Lung microvascular endothelial cell (primary cell): ENCODE data around the gene TRMT44. TPM values are rescaled to one million over a fixed set of nuclear protein-coding genes. Genes with fewer than 3 reads are reported as not detected.

Experiments
- DNase-seq, 2 donors: peaks; one replicate each; pipeline versions ENCODE4 v3.0.0 to v3.0.0-alpha.2; 2010; ENCODE audit warnings: low read depth in 2 of 2
- total RNA-seq: library from RNA; depleted of rRNA; stranded (reverse); fragments of >200 nt; gene quantifications from 2 replicates; pipeline ENCODE4 v1.2.1, GENCODE V29; 2014

TRMT44 gene, protein sequence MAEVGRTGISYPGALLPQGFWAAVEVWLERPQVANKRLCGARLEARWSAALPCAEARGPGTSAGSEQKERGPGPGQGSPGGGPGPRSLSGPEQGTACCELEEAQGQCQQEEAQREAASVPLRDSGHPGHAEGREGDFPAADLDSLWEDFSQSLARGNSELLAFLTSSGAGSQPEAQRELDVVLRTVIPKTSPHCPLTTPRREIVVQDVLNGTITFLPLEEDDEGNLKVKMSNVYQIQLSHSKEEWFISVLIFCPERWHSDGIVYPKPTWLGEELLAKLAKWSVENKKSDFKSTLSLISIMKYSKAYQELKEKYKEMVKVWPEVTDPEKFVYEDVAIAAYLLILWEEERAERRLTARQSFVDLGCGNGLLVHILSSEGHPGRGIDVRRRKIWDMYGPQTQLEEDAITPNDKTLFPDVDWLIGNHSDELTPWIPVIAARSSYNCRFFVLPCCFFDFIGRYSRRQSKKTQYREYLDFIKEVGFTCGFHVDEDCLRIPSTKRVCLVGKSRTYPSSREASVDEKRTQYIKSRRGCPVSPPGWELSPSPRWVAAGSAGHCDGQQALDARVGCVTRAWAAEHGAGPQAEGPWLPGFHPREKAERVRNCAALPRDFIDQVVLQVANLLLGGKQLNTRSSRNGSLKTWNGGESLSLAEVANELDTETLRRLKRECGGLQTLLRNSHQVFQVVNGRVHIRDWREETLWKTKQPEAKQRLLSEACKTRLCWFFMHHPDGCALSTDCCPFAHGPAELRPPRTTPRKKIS
- total RNA-seq: 6.3 and 9.9 TPM in 2 replicates

GRCh38 chr4:8440492-8441311, at the start of gene TRMT44, which contains the start of gene ACOX3:
TSS of gene TRMT44 (plus strand) at chr4:8440777. CDS start at chr4:8440823, 46 bp downstream.
TSS of gene ACOX3 (minus strand) at chr4:8440723. CDS start at chr4:8416521, 24,202 bp downstream.
- peak; percentile 92 to 98 for DNase-seq

- DNase-seq: no peak
Measured at GRCh38 chr4:8391071-8391470, 49.5 kb upstream of the TRMT44 start.

GRCh38 chr4:8391972-8392371, 48.6 kb upstream of the TRMT44 start:
- DNase-seq: peak; percentile 95 to 96

GRCh38 chr4:8392591-8393190, 47.9 kb upstream of the TRMT44 start:
- DNase-seq: peak in 1 of 2 donors; percentile 10

GRCh38 chr4:8393593-8394038, 47.0 kb upstream of the TRMT44 start:
- DNase-seq: peak; percentile 92 to 98

- DNase-seq: peak in 1 of 2 donors; percentile 52
Measured at GRCh38 chr4:8394061-8394519, 46.5 kb upstream of the TRMT44 start.

DNA sequence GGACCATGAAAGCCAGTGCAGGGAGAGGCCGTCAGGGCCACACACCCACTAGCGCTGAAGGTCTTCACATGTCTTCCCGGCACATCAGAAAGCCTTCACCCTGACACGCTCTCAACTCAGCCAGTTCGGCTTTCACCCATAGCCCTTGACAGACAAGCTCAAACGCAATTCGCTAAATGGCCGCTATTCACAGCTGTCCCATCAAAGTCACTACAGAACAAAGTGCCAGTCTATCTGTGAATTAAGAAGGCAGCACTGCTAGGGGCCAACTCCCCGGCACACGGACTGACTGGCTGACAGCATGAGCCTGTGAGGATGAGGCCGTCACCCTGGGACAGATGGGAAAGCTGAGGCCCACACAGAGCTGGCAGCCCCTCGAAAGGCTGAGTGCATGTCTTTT, 45.8 kb upstream of the TRMT44 start:
- no peak for DNase-seq

- DNase-seq: no peak
Measured at GRCh38 chr4:8395504-8396296, 44.9 kb upstream of the TRMT44 start.

- no peak for DNase-seq
Measured at GRCh38 chr4:8396762-8397406, 43.7 kb upstream of the TRMT44 start.

DNA sequence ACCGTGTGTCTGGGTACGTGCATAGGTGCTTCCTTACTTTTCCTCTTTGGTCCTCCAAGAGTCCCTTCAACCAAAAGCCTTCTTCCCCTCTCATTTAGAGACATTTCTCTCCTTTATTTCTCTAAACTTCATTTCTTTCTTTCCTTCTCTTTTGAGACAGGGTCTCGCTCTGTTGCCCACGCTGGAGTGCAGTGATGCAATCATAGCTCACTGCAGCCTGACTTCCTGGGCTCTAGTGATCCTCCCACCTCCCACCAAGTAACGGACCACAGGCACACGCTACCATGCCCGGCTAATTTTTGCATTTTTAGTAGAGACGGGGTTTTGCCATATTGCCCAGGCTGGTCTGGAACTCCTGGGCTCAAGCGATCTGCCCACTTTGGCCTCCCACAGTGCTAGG, 42.2 kb upstream of the TRMT44 start:
- no peak for DNase-seq

DNA sequence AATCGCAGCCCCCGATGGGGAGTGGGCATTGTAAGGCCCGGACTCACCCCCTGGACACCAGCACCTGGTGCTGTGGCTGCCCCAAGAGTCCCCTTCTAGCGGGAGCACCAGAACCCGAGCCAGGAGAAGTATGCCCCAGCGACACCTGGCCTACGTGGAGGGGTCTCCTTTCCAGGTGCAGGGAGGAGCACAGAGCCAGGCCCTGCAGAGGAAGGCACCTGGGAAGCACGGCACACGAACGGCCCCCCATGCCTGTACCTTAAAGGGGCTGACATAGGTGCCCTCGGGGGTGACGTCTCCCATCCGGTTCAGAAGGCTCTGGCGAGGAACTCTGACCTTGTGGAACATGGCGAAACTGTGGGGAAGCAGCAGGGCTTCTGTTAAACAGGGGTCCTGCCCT, 41.3 kb upstream of the TRMT44 start:
- DNase-seq: no peak

- no peak for DNase-seq
Measured at GRCh38 chr4:8400632-8401325, 39.8 kb upstream of the TRMT44 start.

DNA sequence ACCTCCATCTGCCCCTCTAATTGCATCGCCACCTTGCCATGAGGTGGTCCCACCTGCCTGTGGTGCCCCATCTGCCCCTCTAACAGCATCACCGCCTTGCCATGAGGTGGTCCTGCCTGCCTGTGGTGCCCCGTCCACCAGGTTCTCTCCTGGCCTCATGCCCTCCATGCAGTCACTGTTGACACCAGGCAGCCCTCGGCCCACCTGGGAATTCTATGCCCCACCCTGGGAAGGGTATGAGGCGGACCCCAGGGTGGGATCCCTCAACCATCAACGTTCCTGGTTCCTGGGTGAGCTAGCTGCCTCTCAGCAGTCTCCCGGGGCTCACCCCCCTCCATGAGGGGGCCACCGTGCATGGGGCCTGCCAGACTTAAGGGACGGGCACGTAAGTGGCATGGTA, 38.9 kb upstream of the TRMT44 start:
- DNase-seq: no peak

GRCh38 chr4:8402181-8402597, 38.4 kb upstream of the TRMT44 start:
- DNase-seq: peak in 1 of 2 donors; percentile 7

- DNase-seq: peak in 1 of 2 donors; percentile 62
Measured at GRCh38 chr4:8402640-8403039, 37.9 kb upstream of the TRMT44 start.

- DNase-seq: peak; percentile 85 to 87
Measured at GRCh38 chr4:8403173-8403753, 37.3 kb upstream of the TRMT44 start.

- DNase-seq: no peak
Measured at GRCh38 chr4:8403976-8404375, 36.6 kb upstream of the TRMT44 start.

DNA sequence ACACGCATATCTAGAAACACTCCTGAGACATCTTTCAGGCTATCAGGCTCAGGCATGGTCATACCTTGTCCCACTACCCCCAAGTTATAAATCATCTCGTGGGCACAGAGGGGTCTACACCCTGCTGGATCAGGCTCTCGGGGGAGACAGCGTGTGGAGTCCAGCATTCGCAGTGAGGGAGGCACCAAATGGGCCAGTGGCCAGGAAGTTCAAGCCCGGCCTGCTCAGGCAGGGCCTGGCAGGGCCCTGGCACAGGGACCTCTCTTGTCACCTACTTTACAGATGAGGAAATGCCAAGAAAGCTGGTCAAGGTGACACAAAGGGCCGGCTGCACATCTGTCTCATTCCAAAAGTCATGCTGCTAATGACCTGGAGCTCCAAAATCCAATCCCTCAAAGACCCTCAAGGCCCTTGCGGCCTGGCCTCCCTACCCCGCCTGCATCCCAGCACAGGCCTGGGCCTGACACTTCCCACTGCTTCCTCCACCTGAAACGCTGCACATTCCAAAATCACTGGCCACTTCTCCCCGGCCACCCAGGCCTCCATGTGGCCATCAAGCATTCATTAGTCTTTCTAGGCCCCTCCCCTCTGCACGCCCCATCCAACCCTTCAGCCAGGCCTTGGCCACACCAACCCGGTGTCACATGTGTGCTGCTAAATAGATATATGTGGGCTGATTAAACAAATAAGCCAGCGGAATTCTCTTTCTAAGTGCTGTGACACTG, 35.6 kb upstream of the TRMT44 start:
- DNase-seq: no peak
